TTC549 (cell line): Measurements from ENCODE around the gene UHMK1.

Experiments
- FAIRE-seq: peaks from 2 replicates; lab custom pipeline; 2012; peaks lifted over from hg19 to GRCh38; lab: Jason Lieb, UNC

The UHMK1 gene

GRCh38 chr1:162530307-162530987 lies 32.8 kb downstream of the UHMK1 start:
- no peak for FAIRE-seq

DNA sequence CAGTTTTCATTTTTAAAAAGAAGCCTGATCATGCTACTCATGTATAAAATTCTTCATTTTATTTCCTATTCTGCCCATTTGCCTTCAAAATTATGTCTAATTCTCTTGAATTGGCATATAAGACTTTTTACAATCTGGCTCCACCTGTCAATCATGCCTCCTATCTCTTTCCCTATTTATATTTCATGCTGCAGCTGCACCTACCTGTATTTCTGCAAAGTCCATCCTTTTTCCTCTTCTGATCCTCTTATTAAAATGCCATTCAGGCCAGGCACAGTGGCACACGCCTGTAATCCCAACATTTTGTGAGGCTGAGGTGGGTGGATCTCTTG lies 33.3 kb downstream of the UHMK1 start:
- no peak for FAIRE-seq

GRCh38 chr1:162535501-162535900 lies 37.9 kb downstream of the UHMK1 start:
- no peak for FAIRE-seq

DNA sequence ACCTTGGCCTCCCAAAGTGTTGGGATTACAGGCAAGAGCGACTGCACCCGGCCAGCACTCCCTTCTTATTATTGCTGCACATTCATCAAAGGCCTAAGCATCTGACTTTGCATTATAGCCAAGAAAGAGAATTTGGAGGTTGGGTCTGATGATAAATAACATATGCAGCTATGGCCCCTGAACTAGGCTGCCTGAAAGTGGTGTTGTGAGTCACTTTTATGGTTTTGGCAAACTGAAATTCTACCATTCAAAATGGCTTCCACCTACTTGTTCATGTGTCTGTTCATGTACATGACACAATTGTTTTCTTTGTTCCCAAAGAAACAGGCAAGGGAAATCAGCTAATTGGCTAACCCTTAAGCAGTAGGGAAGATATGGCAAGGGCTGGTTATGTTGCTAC lies 38.9 kb downstream of the UHMK1 start:
- FAIRE-seq, result no peak

DNA sequence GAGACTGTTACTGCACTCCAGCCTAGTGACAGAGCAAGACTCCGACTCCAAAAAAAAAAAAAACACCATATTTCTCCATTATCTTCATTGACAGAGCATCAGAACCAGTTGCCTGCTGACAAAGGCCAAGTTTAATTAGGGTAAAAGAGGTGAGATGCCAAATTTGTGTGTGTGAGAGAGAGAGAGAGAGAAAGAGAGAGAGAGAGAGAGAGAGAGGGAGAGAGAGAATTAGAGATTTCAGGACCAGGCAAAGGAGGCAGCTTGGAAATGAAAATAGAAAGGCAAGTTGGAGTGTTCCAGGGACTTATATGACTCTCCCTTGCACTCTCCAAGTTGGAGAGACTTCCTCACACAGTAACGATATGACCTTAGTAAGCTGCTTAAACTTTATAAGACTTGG lies 39.6 kb downstream of the UHMK1 start:
- FAIRE-seq, result no peak

DNA sequence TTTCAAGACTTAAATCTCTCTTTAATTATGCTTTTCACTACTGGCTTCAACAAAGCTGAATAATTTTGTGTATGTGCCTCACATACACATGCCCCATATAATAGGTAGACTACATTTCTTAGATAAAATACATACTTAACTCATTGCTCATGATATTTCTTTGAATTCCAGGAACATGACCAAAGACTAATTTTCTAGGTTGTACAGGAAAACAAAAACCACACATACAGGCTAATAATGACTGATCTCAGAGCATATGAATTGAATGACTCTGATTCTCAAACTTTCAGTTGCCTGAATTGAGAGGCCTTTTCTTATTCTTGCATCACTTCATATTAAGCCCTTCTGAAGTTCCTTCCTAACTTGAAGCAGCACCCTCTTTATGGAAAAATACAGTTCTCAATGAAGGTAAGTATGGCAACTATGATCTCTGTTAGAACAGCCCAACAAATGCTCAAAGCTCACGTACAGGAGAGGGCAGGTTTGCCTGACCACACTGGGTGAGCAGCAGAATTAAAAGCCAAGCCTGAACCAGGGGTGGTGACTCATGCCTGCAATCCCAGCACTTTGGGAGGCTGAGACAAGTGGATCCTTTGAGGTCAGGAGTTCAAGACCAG lies 41.3 kb downstream of the UHMK1 start:
- FAIRE-seq, result no peak

DNA sequence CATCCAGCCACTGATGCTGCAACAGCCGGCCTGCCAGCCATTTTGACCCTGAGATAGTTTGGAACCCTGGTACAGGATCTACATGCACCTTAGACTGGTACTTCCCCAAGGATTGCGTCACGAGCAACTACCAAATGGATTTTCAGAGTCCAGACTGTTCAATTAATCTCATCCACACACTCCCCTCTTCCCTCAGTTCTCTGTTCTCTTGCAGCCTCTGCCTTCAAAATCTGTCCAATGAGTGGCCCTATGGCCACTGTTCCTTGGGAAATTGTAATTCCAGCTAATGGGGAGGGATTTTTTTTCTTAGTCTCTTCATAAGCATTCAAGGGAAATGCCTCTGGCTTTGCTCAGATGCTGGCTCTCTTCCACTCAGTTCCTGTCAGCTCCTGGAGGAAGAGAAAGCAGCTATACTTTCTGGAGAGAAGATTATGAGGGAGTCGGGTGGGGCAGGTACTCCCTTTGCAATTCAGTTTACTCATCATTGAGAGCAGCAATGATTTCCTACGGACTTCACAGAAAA lies 44.1 kb downstream of the UHMK1 start:
- FAIRE-seq, result no peak

GRCh38 chr1:162543228-162543627 lies 45.6 kb downstream of the UHMK1 start:
- no peak for FAIRE-seq

DNA sequence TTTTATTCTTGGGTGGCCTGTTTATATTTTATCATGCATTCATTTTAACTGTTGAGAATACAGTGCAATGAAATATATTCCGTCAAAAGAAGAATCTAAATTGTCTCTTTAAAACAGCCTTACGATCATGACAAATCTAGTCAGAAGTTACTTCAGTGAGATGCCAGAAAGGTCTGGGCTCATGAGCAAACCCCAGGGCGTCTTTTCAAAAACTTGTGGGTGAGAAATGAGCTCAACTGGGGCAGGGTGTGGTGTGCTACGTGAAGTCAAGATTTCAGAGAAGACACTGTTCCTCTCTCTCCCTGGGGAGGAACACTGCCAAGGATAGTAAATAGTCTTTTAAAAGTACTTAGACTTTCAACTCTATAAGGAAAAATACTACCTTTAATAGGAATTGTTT lies 50.6 kb downstream of the UHMK1 start:
- FAIRE-seq, result peak; percentile 13

GRCh38 chr1:162549001-162549400 lies 51.4 kb downstream of the UHMK1 start:
- FAIRE-seq, result no peak

GRCh38 chr1:162550925-162551324 lies 53.3 kb downstream of the UHMK1 start:
- no peak for FAIRE-seq

DNA sequence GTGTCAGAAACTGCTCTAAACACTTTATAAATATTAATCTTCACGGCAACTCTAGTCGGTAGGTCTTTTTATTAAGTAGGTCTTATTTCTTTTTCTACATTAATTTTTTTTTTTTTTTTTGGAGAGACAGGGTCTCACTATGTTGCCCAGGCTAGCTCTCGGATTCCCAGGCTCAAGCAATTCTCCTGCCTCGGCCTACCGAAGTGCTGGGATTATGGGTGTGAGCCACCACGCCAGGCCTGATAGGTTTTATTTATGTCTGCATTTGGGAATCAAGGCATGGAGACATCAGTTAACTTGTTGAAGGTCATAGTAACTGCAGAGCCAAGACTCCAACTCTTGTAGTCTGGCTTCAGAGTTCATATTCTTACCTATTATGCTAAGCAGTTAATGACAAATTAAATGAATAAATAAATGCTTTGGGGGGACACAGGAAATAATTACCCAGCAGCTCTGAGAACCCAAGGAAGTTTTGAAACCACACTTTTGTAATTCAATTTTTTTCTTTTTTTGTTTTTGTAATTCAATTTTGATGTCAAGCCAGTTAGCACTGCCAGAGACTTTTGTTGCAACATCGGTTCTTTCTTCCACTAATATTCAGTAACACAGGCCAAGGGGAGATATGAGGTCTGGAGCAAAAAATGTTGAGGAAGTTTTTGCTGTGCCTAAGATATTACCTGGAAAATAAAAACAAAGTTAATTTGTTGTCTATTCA lies 54.5 kb downstream of the UHMK1 start:
- no peak for FAIRE-seq

DNA sequence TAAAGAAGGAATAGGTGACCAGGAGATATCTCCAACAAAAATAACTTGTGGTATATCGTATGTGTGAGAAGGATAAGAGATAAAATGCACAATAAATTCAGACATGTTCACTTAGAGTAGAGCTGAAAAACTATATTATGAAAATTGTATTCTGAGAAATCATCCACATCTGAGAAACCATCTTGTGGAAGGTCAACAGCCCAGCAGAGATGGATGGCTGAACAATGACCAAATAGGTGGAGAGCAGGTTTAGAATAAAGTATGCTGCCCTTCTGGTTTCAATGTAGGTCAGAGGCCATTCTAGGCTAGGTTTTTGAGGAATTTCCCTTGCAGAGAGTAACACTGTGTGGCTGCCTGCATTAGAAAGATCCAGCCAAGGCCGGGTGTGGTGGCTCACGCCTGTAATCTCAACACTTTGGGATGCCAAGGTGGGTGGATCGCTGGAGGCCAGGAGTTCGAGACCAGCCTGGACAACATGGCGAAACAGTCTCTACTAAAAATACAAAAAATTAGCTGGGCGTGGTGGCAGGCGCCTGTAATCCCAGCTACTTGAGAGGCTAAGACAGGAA lies 55.1 kb downstream of the UHMK1 start:
- no peak for FAIRE-seq

- no peak for FAIRE-seq
These were observed 56.6 kb downstream of the UHMK1 start for GRCh38 chr1:162554258-162554657.

DNA sequence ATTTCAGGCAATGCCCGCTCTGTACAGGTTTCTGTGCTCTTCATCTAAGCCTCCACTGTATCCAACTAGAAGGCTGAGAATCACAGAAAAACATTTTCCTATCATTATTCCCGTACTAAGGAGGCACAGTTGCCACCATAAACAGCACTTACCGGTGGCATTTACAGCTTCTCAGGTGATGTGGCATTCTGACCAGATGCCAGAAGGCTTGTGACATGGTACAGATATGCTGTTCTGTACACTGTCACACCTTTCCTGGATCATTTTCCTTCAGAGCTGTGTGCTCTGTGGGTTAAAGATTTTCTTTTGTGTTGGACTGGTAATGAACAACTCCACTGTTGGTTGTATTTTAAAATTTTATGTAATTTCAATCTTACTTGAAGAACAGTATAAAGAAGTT lies 59.9 kb downstream of the UHMK1 start:
- no peak for FAIRE-seq

DNA sequence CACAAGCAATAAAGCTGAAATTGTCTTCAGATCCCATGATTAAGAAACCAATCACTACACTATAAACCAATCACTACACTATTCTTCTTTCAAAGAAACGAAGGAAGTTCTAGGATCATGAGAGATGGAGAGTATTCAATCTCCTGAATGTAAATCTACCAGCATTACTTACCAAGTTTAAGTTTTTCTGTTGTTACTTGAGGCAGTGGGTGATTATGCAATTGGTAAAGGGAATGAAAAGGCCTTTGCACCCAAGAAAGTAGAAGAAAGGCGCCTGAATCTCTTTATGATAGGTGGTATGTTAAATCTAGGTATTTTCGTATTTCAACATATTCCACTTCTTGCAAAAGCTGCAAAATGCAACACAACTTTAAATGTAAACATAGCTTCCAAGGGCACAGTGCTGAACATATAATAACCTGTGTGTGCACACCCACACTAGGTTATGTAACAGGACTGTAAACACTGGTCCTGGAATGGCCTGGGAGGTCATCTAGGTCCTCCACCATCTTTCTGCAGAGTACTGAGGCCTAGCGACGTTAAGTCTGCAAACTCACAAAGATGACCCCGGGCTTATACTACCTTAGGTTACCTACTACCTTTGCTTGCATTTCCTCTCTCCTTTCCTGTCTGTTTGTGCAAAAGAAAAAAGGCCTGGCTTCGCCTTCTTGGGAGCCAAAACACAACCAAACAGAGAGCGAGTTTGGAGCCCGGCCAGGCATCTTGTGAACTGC lies 62.9 kb downstream of the UHMK1 start:
- FAIRE-seq, result no peak

GRCh38 chr1:162561037-162561615 lies 63.5 kb downstream of the UHMK1 start:
- peak; percentile 52 for FAIRE-seq

- FAIRE-seq, result no peak
These were observed 64.2 kb downstream of the UHMK1 start, which contains the start of gene UAP1 for GRCh38 chr1:162561616-162562469. UAP1 (plus strand) TSS chr1:162561722; CDS start chr1:162566069, 4,347 bp downstream.

GRCh38 chr1:162562470-162562828 lies 64.8 kb downstream of the UHMK1 start:
- no peak for FAIRE-seq

DNA sequence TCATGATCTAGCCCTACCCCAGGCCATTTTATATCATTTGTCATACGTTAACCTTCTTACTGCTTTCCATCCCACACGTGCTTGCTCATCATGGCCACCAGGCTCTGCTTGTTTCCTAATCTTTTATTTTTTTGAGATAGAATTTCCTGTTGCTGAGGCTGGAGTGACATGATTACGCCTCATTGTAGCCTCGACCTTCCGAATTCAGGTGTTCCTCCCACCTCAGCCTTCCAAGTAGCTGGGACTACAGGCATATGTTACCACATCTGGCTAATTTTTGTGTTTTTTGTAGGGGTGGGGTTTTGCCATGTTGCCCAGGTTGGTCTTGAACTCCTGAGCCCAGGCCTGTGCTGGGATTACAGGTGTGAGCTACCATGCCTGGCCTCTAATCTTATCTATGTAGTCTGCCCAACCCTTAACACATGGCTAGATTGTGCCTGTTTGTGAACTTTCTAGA lies 67.2 kb downstream of the UHMK1 start:
- no peak for FAIRE-seq

DNA sequence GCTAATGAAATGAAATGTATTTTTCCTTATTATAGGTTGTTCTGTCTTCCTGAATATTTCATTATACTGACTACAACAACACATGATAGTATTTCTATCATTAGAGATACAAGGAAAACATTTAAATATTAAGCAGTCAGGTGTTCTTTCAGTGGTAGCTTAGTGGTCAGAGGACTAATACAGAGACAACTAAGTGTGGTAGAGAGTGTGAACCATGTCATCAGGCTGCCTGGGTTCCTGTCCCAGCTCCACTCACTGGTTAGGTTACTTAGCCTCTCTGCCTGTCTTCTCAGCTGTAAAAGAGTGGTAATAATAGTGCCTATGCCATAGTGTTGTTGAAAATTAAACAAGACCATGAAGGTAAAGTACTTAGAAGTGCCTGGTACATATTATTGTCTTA lies 67.8 kb downstream of the UHMK1 start:
- FAIRE-seq, result no peak
